Measurements from ENCODE around the gene PAPPA.

PAPPA gene

DNA sequence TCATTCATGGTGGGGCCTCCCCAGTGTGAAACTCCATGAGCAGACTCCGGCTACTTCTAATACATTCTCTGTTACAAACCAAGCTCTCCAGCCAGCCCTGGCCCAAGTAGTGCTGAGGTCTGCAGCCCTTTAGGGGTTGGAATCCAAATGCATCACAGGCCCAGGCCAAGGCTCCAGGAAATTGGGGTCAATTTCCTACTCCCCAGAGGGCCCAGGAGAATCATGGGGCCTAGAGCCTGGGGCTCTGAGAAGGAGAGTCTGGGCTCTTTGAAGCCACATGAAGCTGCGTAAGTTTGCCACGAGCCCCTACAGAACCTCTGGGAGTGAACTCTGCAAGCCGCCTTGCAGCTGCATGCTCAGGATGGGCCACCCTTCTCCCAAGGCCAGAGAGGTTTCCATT is 206.4 kb downstream of the PAPPA start:
- DNase-seq: no peak

GRCh38 chr9:116360989-116361388 is 207.4 kb downstream of the PAPPA start:
- no peak for DNase-seq

- no peak for DNase-seq
Measured at GRCh38 chr9:116361547-116361946, 208.0 kb downstream of the PAPPA start.

- no peak for DNase-seq
Measured at GRCh38 chr9:116362493-116362892, 208.9 kb downstream of the PAPPA start.

DNA sequence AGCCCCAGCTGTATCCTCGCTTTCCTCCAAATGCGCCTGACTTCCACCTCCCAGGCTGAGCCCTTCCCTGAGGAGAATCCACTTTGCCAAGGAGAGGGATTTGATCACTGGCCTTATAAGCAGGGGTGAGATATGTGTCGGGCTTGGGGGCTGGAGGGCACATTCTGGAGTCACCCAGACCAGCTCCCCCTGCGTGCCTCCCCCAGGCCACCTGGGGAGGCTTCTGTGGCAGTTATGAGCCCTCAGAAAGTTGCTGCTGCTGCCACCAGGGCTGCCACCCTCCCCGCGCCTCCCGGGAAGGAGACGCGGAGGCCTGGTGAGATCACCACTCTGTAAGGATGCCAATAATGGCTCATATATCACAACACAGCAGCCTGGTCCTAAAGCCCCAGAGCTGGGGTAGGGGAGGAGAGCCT is 211.5 kb downstream of the PAPPA start:
- no peak for DNase-seq

GRCh38 chr9:116366241-116366640 is 212.7 kb downstream of the PAPPA start:
- no peak for DNase-seq

DNA sequence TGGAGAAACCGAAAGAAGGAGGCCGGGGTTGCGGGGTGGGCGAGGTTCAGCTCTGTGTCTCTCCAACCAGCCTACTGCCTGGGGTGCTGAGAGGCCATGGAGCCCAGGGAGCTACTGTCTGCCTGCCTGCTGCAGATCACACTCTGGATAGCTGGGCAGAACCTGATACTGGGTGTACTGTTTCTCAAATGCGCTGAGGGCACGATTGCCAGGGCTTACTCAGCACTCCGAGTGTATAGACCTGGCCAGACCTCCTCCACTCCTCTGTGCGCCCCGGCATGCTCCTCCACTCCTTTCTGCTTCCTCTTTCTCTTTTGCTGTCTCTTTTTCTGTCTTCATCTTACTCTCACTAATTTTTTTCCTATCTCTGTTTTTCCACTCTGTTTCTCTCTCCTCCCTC is 215.1 kb downstream of the PAPPA start:
- DNase-seq: no peak

GRCh38 chr9:116369706-116370105 is 216.1 kb downstream of the PAPPA start:
- DNase-seq: no peak

GRCh38 chr9:116370556-116370955 is 217.0 kb downstream of the PAPPA start:
- DNase-seq: no peak

GRCh38 chr9:116372081-116372673 is 218.6 kb downstream of the PAPPA start:
- no peak for DNase-seq

GRCh38 chr9:116372786-116373185 is 219.2 kb downstream of the PAPPA start:
- DNase-seq: no peak

- no peak for DNase-seq
Measured at GRCh38 chr9:116377179-116377798, 223.7 kb downstream of the PAPPA start.

DNA sequence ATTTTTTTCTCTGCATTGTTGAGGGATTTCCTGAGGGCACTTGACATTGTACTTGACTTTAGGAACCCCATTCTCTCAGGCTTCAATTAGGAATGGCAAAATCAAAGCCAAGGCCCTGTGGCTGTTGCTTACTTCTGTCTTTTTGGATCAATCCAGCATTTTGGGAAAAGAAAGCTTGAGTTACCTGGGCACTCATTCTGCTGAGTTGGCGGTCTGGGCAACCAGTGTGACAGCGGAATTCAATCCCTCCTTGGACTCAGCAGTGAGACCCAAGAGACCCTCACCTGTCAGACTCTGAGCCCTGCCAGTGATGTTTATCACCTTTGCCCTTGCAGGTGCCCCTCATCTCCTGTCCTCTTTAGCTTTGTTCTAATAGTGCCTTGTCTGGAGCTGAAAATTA is 225.3 kb downstream of the PAPPA start:
- no peak for DNase-seq

DNA sequence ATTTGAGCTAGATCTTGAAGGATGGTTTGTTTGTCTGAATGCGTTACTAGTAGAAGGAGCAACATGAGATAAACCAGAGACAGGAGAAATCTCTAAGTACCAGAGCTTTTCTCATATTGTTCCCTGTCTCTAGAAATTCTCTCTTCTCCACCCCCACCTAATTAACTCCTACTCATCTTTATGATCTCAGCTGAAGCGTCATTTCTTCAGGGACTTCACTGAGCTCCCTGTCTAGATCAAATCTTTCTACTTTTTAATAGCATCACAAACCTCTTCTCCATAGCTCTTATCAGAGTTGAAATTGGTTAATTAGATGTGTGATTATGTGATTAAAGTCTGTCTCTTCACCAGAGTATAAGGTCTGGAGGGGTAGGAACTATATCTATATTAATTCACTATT is 226.2 kb downstream of the PAPPA start:
- no peak for DNase-seq

DNA sequence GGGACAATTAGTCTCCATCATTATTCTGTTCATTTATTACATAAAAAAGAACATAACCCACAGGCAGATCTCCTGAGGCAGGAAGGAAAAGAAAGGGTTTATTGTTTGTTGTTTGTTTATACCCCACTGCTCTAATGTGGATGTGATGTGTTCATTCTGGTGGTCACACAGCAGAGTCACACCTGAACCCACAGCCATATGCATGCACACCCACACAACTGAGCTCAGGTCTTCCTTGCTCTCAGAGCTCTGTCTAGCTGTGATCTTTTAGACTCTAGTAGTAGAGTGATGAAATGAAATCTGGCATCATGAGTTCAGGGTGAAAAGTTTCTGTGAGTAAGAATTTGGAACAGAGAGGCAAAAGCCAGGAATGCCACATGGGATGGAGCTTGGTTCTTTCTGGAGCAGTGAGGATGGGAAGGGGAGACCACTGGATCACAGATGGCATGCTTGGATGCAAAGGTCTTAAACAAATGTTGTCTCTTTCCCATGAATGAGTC is 227.0 kb downstream of the PAPPA start:
- no peak for DNase-seq

DNA sequence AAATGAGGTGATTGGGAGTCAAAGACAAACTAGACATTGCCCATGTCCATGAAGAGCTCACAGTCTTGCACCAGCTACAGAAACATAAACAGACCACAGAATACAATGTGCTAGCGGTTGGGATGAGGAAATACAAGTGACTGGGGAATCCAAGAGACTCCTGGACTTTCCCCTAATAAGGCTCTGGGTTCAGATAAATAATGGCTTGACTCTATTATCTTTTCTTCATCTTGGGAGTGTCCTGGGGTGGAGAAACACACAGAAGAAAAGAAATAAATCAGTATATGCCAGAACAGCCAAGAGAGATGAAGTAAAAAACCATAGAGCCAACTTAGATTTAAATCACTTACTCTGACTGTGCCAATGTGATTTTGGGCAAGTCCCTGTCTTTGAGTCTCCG is 227.8 kb downstream of the PAPPA start:
- no peak for DNase-seq

- DNase-seq: no peak
Measured at GRCh38 chr9:116382053-116382452, 228.5 kb downstream of the PAPPA start.

- no peak for DNase-seq
Measured at GRCh38 chr9:116383133-116383532, 229.5 kb downstream of the PAPPA start.

DNA sequence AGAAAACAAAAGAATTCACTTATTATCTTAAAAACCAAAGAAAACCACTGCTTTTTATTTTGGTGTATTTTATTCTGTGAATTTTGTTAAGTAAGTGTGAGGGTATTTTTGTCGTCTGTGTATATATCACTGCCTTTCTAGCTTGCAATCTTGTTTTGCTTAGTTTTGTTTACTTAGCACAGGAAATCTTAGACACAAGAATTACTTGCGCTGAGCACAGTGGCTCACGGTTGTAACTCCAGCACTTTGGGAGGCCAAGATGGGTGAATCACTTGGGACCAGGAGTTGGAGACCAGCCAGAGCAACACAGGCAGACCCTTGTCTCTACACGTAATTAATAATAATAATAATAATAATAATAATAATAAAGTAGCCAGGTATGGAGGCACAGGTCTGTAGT is 230.3 kb downstream of the PAPPA start:
- DNase-seq: no peak

GRCh38 chr9:116387934-116388698 is 234.5 kb downstream of the PAPPA start:
- no peak for DNase-seq

DNA sequence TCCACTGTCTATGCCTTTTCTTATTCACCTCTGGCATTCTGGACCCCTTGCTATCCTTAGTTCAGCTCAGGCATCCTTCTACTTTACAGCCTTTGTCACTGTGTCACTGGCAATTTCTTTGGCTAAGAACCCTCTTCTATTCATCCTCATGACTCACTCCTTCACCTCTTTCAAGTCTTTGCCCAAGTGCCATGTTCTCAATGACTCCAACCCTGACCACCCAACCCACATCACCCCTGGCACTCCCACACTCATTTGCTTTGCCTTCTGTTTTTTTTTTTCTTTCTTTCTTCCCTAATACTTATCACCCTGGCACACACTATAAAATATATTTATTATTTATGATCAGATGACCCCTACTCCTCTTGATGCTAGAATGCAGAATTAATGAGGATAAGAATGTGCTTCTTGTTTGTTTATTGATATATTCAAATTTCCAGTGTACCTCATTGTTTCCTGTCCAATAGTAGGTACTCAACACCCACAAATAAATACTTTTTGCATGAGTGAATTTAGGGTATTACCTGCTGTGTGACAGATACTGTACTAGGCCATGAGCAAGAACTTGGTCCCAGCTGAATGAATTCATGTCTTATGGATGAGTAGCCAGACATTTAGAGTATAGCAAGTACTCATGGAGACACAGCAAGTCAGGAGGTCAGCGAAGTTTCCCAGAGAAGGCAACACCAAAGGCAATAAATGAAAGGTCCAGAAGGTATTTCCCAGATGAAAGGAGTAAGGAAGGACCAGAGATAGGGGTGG is 236.1 kb downstream of the PAPPA start:
- DNase-seq: no peak

DNA sequence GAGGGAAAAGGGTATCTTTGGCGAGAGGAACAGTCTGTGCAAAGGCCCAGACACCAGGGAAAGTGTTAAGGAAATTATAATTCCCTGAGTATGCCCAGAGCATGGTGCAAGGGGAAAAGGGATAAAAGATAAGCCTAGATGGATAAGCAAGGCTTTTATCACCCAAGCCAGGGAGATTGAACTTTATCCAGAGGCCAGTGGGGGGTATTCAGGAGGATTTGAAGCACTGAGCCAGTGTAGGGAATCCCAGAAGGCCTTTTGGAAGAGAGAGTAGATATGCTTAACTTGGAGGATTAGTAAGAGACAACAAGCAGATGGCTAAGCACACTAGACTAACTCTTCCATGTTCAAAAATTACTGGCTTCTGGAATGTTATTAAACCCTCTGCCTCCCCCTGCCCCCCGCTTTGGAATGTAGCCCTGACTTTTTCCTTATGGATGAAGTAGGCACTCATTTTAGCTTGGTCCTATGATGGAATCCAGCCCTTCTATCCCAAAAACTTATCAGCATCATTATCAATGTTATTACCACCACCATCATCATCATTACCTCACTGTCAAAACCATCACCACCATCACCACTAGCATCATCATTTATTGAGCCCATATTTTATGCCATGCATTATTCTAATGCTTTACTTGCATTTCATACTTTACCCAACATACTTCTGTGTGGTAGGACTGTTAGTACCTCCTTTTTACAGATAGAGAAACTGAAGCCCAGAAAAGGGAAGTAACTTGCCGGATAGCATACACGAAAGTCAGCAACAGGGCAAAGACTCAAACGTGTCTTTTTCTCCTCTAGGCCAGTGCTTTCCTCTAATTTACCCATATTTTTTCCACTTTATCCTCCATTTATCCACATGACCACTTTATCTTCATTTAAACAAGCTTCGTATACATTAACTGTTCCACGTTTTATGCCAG is 237.0 kb downstream of the PAPPA start:
- no peak for DNase-seq
